GM12878 (cell line): Measurements from ENCODE around the gene MGARP.

ENCODE experiments used
- CBX3 ChIP-seq: fragments of 200-600 bp; sonication (generic); IDR thresholded peaks from 2 replicates; pipeline ENCODE4 v1.6.1; 2016; ENCODE audit warnings: low read depth, borderline replicate concordance
- CTCF ChIP-seq, 3 experiments: IDR thresholded peaks in 2 of 3; conservative IDR thresholded peaks in 1 of 3; 2 replicates each; pipeline ENCODE4 v1.5.1; 2011; ENCODE audit warnings: low read depth in 3 of 3, low read length in 3 of 3, mild to moderate bottlenecking in 3 of 3, control low read depth in 2 of 3, moderate library complexity in 2 of 3, inconsistent platforms in 1 of 3, mixed read lengths in 1 of 3; ENCODE audit not compliant: control insufficient read depth in 2 of 3, insufficient read depth in 1 of 3; ENCODE audit errors: extremely low read depth in 1 of 3
- E2F8 ChIP-seq: fragments of 450-650 bp; IDR thresholded peaks from 2 replicates; pipeline ENCODE4 v1.6.1; 2018; ENCODE audit warnings: mild to moderate bottlenecking, low read depth, moderate library complexity; ENCODE audit not compliant: partially characterized antibody
- EP300 ChIP-seq, 2 experiments: fragments of 150-350 bp in 1 of 2; IDR thresholded peaks; 2 replicates each; pipeline ENCODE4 v1.6.1; 2011 to 2012; ENCODE audit warnings: low read depth in 2 of 2, low read length in 2 of 2, borderline replicate concordance in 1 of 2, improper control_type of control experiment in 1 of 2, inconsistent platforms in 1 of 2; ENCODE audit not compliant: control insufficient read depth in 1 of 2
- GATAD2B ChIP-seq: fragments of 450-650 bp; conservative IDR thresholded peaks from 2 replicates; pipeline ENCODE4 v1.6.1; 2017; ENCODE audit warnings: low read depth, mild to moderate bottlenecking, moderate library complexity
- POLR2AphosphoS5 ChIP-seq: IDR thresholded peaks from 2 replicates; pipeline ENCODE4 v1.6.1; 2011; ENCODE audit warnings: mild to moderate bottlenecking, low read length, inconsistent platforms
- SIX5 ChIP-seq: IDR thresholded peaks from 2 replicates; pipeline ENCODE4 v1.6.1; 2011; ENCODE audit warnings: mild to moderate bottlenecking, low read depth, low read length, moderate library complexity; ENCODE audit not compliant: severe bottlenecking
- YY1 ChIP-seq: IDR thresholded peaks from 2 replicates; pipeline ENCODE4 v1.6.1; 2011; ENCODE audit warnings: low read depth, mild to moderate bottlenecking, low read length

GRCh38 chr4:139221687-139222086 is 58.3 kb downstream of the MGARP start:
- TF ChIP-seq YY1, result no peak
- no peak for TF ChIP-seq GATAD2B
- no peak for TF ChIP-seq CTCF (IDR thresholded peaks at IDR 0.05 in 2 of 3, conservative IDR thresholded peaks at IDR 0.05 in 1 of 3; ENCODE audit: control insufficient read depth in 2 of 3, extremely low read depth in 1 of 3, insufficient read depth in 1 of 3, low read depth in 3 of 3, low read length in 3 of 3)
- TF ChIP-seq SIX5, result no peak
- no peak for TF ChIP-seq EP300 (IDR thresholded peaks at IDR 0.05; ENCODE audit: borderline replicate concordance in 1 of 2, control insufficient read depth in 1 of 2, low read depth in 2 of 2, low read length in 2 of 2)
- no peak for TF ChIP-seq POLR2AphosphoS5
- TF ChIP-seq CBX3, result no peak
- no peak for TF ChIP-seq E2F8
